IMR-90 (cell line): ENCODE results near the gene FCGR2B. TPM values are rescaled to one million over a fixed set of nuclear protein-coding genes. Genes with fewer than 3 reads are reported as not detected.

Source experiments
- ATAC-seq: fragments of 200-7000 bp; cut with Tn5 transposase; 2 replicates; pipeline ENCODE4 v1.9.1; 2020; ENCODE audit warnings: low read depth, mild to moderate bottlenecking, moderate library complexity
- BruUV-seq: library from RNA; stranded (reverse); fragments of 400-500 nt; replicated peaks from 2 replicates; lab custom pipeline; 2021; lab: Mats Ljungman, UMichigan
- CTCF ChIA-PET: fragments of 300-600 bp; formaldehyde crosslinking; extraction: SDS; loops from one replicate; lab custom pipeline; 2021; ENCODE audit warnings: antibody characterized with exemption; lab: Yijun Ruan, JAX
- POLR2A ChIA-PET: fragments of 300-600 bp; sonication (Branson Sonifier 250); formaldehyde crosslinking; loops from one replicate; lab custom pipeline; 2022; ENCODE audit warnings: antibody characterized with exemption; ENCODE audit not compliant: unreplicated experiment; lab: Charles Lee
- DNase-seq: peaks from one replicate; pipeline ENCODE4 v3.0.0; 2013
- H2AFZ ChIP-seq: replicated peaks from 2 replicates; pipeline ENCODE3; 2013; ENCODE audit warnings: low read length, mild to moderate bottlenecking; ENCODE audit not compliant: poor library complexity
- H2AK5ac ChIP-seq: 2 replicates; pipeline ENCODE4 v1.6.1; 2013; ENCODE audit warnings: low read depth, low read length, inconsistent platforms
- H2AK9ac ChIP-seq: replicated peaks from 2 replicates; pipeline ENCODE3; 2013; ENCODE audit warnings: mild to moderate bottlenecking, low read depth, low read length, moderate library complexity; ENCODE audit not compliant: poor library complexity
- H2BK120ac ChIP-seq: 2 replicates; pipeline ENCODE4 v1.6.1; 2013; ENCODE audit warnings: low read depth, low read length, inconsistent platforms
- H2BK15ac ChIP-seq: 3 replicates; pipeline ENCODE4 v1.6.1; 2013; ENCODE audit warnings: low read depth, low read length, inconsistent platforms
- H2BK20ac ChIP-seq: 2 replicates; pipeline ENCODE4 v1.6.1; 2013; ENCODE audit warnings: low read depth, mild to moderate bottlenecking, inconsistent platforms, low read length, moderate library complexity
- H2BK5ac ChIP-seq: 2 replicates; pipeline ENCODE4 v1.6.1; 2013; ENCODE audit warnings: mild to moderate bottlenecking, low read depth, low read length, inconsistent platforms; ENCODE audit not compliant: poor library complexity, severe bottlenecking
- H3K14ac ChIP-seq: replicated peaks from 2 replicates; pipeline ENCODE4 v1.6.1; 2013; ENCODE audit warnings: low read depth, low read length, inconsistent platforms
- H3K18ac ChIP-seq: 2 replicates; pipeline ENCODE4 v1.6.1; 2013; ENCODE audit warnings: low read depth, low read length, control low read depth
- H3K23ac ChIP-seq: 2 replicates; pipeline ENCODE4 v1.6.1; 2013; ENCODE audit warnings: low read depth, low read length, inconsistent platforms
- H3K27ac ChIP-seq: 2 replicates; pipeline ENCODE4 v1.5.1; 2013; ENCODE audit warnings: mild to moderate bottlenecking, control low read depth, low read length; ENCODE audit not compliant: insufficient read depth
- H3K27me3 ChIP-seq: 2 replicates; pipeline ENCODE4 v1.6.1; 2013; ENCODE audit warnings: low read length; ENCODE audit not compliant: control insufficient read depth, insufficient read depth
- H3K36me3 ChIP-seq: 2 replicates; pipeline ENCODE4 v1.6.1; 2013; ENCODE audit warnings: low read length, mixed read lengths; ENCODE audit not compliant: control insufficient read depth, insufficient read depth
- H3K4ac ChIP-seq: 2 replicates; pipeline ENCODE4 v1.6.1; 2013; ENCODE audit warnings: low read depth, low read length, inconsistent platforms
- H3K4me1 ChIP-seq: 2 replicates; pipeline ENCODE4 v1.6.1; 2013; ENCODE audit warnings: low read length, mixed read lengths; ENCODE audit not compliant: control insufficient read depth, insufficient read depth
- H3K4me2 ChIP-seq: 2 replicates; pipeline ENCODE4 v1.6.1; 2013; ENCODE audit warnings: low read depth, mild to moderate bottlenecking, control low read depth, low read length, moderate library complexity
- H3K4me3 ChIP-seq: 2 replicates; pipeline ENCODE4 v1.5.1; 2013; ENCODE audit warnings: low read depth, mild to moderate bottlenecking, control low read depth, low read length, moderate library complexity; ENCODE audit not compliant: insufficient read depth
- H3K56ac ChIP-seq: 2 replicates; pipeline ENCODE4 v1.6.1; 2013; ENCODE audit warnings: low read length, inconsistent platforms; ENCODE audit not compliant: insufficient read depth; ENCODE audit errors: extremely low read depth
- H3K79me1 ChIP-seq, 2 experiments: 2 replicates each; pipeline ENCODE4 v1.6.1; 2013; ENCODE audit warnings: low read length in 2 of 2, inconsistent platforms in 1 of 2, low read depth in 1 of 2
- H3K9ac ChIP-seq: 2 replicates; pipeline ENCODE4 v1.6.1; 2013; ENCODE audit warnings: low read depth, low read length, control low read depth
- H3K9me1 ChIP-seq: 2 replicates; pipeline ENCODE4 v1.6.1; 2013; ENCODE audit warnings: low read length, inconsistent platforms; ENCODE audit not compliant: insufficient read depth
- H3K9me3 ChIP-seq: 2 replicates; pipeline ENCODE4 v1.6.1; 2013; ENCODE audit warnings: low read length; ENCODE audit not compliant: control insufficient read depth, insufficient read depth
- H4K20me1 ChIP-seq: 2 replicates; pipeline ENCODE4 v1.6.1; 2013; ENCODE audit warnings: low read length, inconsistent platforms; ENCODE audit not compliant: insufficient read depth
- H4K5ac ChIP-seq: 2 replicates; pipeline ENCODE4 v1.6.1; 2013; ENCODE audit warnings: mild to moderate bottlenecking, low read depth, low read length, control low read depth
- H4K8ac ChIP-seq, 2 experiments: 2 replicates each; pipeline ENCODE4 v1.6.1; 2013; ENCODE audit warnings: low read depth in 2 of 2, low read length in 2 of 2, control low read depth in 1 of 2, inconsistent platforms in 1 of 2
- H4K91ac ChIP-seq: 2 replicates; pipeline ENCODE4 v1.6.1; 2013; ENCODE audit warnings: low read depth, low read length, inconsistent platforms; ENCODE audit not compliant: insufficient read depth
- CEBPB ChIP-seq: IDR thresholded peaks from 2 replicates; pipeline ENCODE4 v1.6.1; 2012; ENCODE audit warnings: low read depth, low read length, improper control_type of control experiment
- CHD1 ChIP-seq: IDR thresholded peaks from 2 replicates; pipeline ENCODE4 v1.6.1; 2012; ENCODE audit warnings: low read depth, low read length, improper control_type of control experiment
- FOS ChIP-seq: fragments of 150-350 bp; IDR thresholded peaks from 2 replicates; pipeline ENCODE4 v1.6.1; 2016; ENCODE audit warnings: low read depth, low read length
- MAZ ChIP-seq: IDR thresholded peaks from 2 replicates; pipeline ENCODE4 v1.6.1; 2012; ENCODE audit warnings: low read depth, mild to moderate bottlenecking, low read length, improper control_type of control experiment, moderate library complexity, borderline replicate concordance
- MXI1 ChIP-seq: IDR thresholded peaks from 2 replicates; pipeline ENCODE4 v1.6.1; 2012; ENCODE audit warnings: low read depth, mild to moderate bottlenecking, low read length, moderate library complexity, borderline replicate concordance
- RCOR1 ChIP-seq: IDR thresholded peaks from 2 replicates; pipeline ENCODE4 v1.6.1; 2012; ENCODE audit warnings: mild to moderate bottlenecking, low read length, improper control_type of control experiment; ENCODE audit not compliant: insufficient replicate concordance
- RFX5 ChIP-seq: IDR thresholded peaks from 2 replicates; pipeline ENCODE4 v1.8.0; 2012; ENCODE audit warnings: low read depth, mild to moderate bottlenecking, low read length, moderate library complexity
- SMC3 ChIP-seq: fragments of 150-350 bp; IDR thresholded peaks from 2 replicates; pipeline ENCODE4 v1.6.1; 2016; ENCODE audit warnings: low read depth, mild to moderate bottlenecking, antibody characterized with exemption, low read length, moderate library complexity
- WGBS, 2 experiments: methylation state at CpG; one replicate each; pipeline versions ENCODE4 v1.1.5 to v1.1.7; 2013; ENCODE audit warnings: missing lambda C conversion rate in 2 of 2; ENCODE audit not compliant: insufficient read length in 1 of 2; ENCODE audit errors: extremely low coverage in 2 of 2; 5-methylcytosine and 5-hydroxymethylcytosine counted together
- dilution Hi-C: fragments of 300-500 bp; cut with HindIII; formaldehyde crosslinking; loops from one replicate; pipeline ENCODE4 v1.14.3; 2018; ENCODE audit warnings: low sequenced_read_pairs; ENCODE audit not compliant: unreplicated experiment
- in situ Hi-C: fragments of 300-500 bp; cut with MboI; formaldehyde crosslinking; loops from 3 replicates; pipeline ENCODE4 v1.14.3; 2019; ENCODE audit warnings: low sequenced_read_pairs, inconsistent platforms, mixed read lengths
- intact Hi-C: fragments of 100-400 bp; cut with micrococcal nuclease; formaldehyde crosslinking; loops from 2 replicates; pipeline ENCODE4 v1.10.0; 2022
- polyA plus RNA-seq, 3 experiments: library from polyadenylated mRNA; depleted of rRNA; stranded (reverse); fragments of >200 nt; gene quantifications; 2 replicates each; pipeline ENCODE4 v1.2.3, GENCODE V29; 2012; ENCODE audit warnings: low replicate concordance in 1 of 3
- total RNA-seq: library from RNA; depleted of rRNA; stranded (reverse); fragments of >200 nt; gene quantifications from 2 replicates; pipeline ENCODE4 v1.2.3, GENCODE V29; 2012
- TF ChIP-seq, protein P1 (sequence below): fragments of 150-350 bp; IDR thresholded peaks from 2 replicates; pipeline ENCODE4 v1.6.1; 2017; ENCODE audit warnings: mild to moderate bottlenecking, antibody characterized with exemption, low read length, low read depth

FCGR2B gene
- total and polyA plus RNA-seq, 2 of the 4 experiments (the other 2 are of a cell fraction): not detected

DNA sequence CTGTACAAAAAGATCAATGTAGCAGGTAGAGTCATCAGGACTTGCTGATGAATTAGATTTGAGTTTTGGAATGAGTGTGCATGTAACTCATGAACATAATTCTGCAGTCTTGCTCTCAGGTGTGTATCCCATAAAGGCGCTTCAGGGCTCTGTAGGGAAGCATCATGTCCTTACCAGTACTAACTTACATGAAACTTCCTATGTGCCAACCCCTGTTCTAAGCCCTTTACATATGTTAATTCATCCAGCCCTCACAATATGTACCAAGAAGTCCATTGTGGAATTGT is 56.3 kb downstream of the FCGR2B start:
- ChIA-PET POLR2A (no interaction called here), CTCF (interaction anchor here (0.7 kb wide), 1 partner anchor 9 kb away, joined by 3 read pairs; no protein-coding TSS in a partner anchor)
- Histone ChIP-seq H4K20me1 (no peaks in the 10 kb centered on the region), H2BK20ac (no peak overlapping the region), H3K4me1 (peaks cover 2% of the 10 kb centered on the region), H3K23ac (no peak overlapping the region), H2AFZ (no peak overlapping the region), H2AK9ac (no peak overlapping the region), H3K56ac (no peak overlapping the region), H3K4me3 (no peak overlapping the region), H3K27me3 (no peaks in the 10 kb centered on the region), H2BK5ac (no peak overlapping the region), H4K5ac (no peak overlapping the region), H3K9me3 (no peaks in the 10 kb centered on the region), H2BK15ac (no peak overlapping the region), H3K27ac (no peak overlapping the region), H4K8ac (no peak overlapping the region), H3K4me2 (no peak overlapping the region), H3K4ac (no peak overlapping the region), H3K18ac (no peak overlapping the region), H3K9me1 (peaks cover 13% of the 10 kb centered on the region), H4K91ac (no peak overlapping the region), H3K79me1 (no peaks in the 10 kb centered on the region), H3K36me3 (no peaks in the 10 kb centered on the region), H3K14ac (no peak overlapping the region), H2BK120ac (no peak overlapping the region), H2AK5ac (no peak overlapping the region), H3K9ac (no peak overlapping the region)
- no CpG with 5 or more reads among the region's 1 CpG for WGBS, 2 experiments
- no peak for ATAC-seq
- no TSS peak for BruUV-seq
- intact Hi-C loops (no loop called here), in situ Hi-C loops (no loop called here), dilution Hi-C loops (no loop called here)
- no peak for DNase-seq
- TF ChIP-seq, protein P1, sequence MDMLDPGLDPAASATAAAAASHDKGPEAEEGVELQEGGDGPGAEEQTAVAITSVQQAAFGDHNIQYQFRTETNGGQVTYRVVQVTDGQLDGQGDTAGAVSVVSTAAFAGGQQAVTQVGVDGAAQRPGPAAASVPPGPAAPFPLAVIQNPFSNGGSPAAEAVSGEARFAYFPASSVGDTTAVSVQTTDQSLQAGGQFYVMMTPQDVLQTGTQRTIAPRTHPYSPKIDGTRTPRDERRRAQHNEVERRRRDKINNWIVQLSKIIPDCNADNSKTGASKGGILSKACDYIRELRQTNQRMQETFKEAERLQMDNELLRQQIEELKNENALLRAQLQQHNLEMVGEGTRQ: no peak
- no peak for TF ChIP-seq RCOR1
- no peak for TF ChIP-seq MXI1
- TF ChIP-seq CHD1: no peak
- TF ChIP-seq SMC3: no peak
- no peak for TF ChIP-seq RFX5
- TF ChIP-seq MAZ: no peak
- TF ChIP-seq FOS: no peak
- no peak for TF ChIP-seq CEBPB
